Central memory CD8-positive, alpha-beta T cell (primary cell): ENCODE measurements around the gene SRSF12.

ENCODE experiments used
- ATAC-seq: fragments of 150-1000 bp; cut with Tn5 transposase; replicated peaks from 2 replicates; pipeline ENCODE4 v1.10.0; 2022; ENCODE audit warnings: mild to moderate bottlenecking, moderate FRiP score, moderate number of reproducible peaks; ENCODE audit not compliant: poor library complexity, severe bottlenecking; ENCODE audit errors: extremely low read depth
- DNase-seq, 2 donors: peaks; one replicate each; pipeline ENCODE4 v3.0.0; 2021; ENCODE audit warnings: low spot score in 2 of 2
- H3K27ac Mint-ChIP-seq: one replicate; pipeline ENCODE4 v1.8.0; 2022; ENCODE audit warnings: low read depth, mild to moderate bottlenecking, moderate library complexity, mixed read lengths
- H3K27me3 Mint-ChIP-seq: one replicate; pipeline ENCODE4 v1.8.0; 2022; ENCODE audit warnings: mixed read lengths
- H3K36me3 Mint-ChIP-seq: one replicate; pipeline ENCODE4 v1.8.0; 2022; ENCODE audit warnings: mild to moderate bottlenecking, moderate library complexity, mixed read lengths; ENCODE audit not compliant: insufficient read depth
- H3K4me1 Mint-ChIP-seq: one replicate; pipeline ENCODE4 v1.8.0; 2022; ENCODE audit warnings: mixed read lengths
- H3K4me3 Mint-ChIP-seq: one replicate; pipeline ENCODE4 v1.8.0; 2022; ENCODE audit warnings: mild to moderate bottlenecking, moderate library complexity, mixed read lengths
- H3K9me3 Mint-ChIP-seq: one replicate; pipeline ENCODE4 v1.8.0; 2022; ENCODE audit warnings: mixed read lengths

The SRSF12 gene

GRCh38 chr6:89058627-89059026 is 59.2 kb downstream of the SRSF12 start:
- ATAC-seq (no peak), DNase-seq (no peak)
- Mint-ChIP-seq H3K36me3 (peaks cover 1% of the 10 kb centered on the region), H3K9me3 (no peaks in the 10 kb centered on the region), H3K27ac (no peak overlapping the region), H3K4me3 (no peak overlapping the region), H3K27me3 (peaks cover 15% of the 10 kb centered on the region), H3K4me1 (no peaks in the 10 kb centered on the region)

GRCh38 chr6:89057759-89058158 is 60.1 kb downstream of the SRSF12 start:
- H3K36me3 Mint-ChIP-seq = peaks cover 1% of the 10 kb centered on the region
- no peak for ATAC-seq
- no peak overlapping the region for H3K4me3 Mint-ChIP-seq
- H3K4me1 Mint-ChIP-seq = no peaks in the 10 kb centered on the region
- H3K27ac Mint-ChIP-seq = no peak overlapping the region
- no peaks in the 10 kb centered on the region for H3K9me3 Mint-ChIP-seq
- DNase-seq = no peak
- peaks cover 15% of the 10 kb centered on the region for H3K27me3 Mint-ChIP-seq

GRCh38 chr6:89054208-89054607 is 63.7 kb downstream of the SRSF12 start:
- H3K27me3 Mint-ChIP-seq = peaks cover 15% of the 10 kb centered on the region
- no peak overlapping the region for H3K4me3 Mint-ChIP-seq
- no peak for DNase-seq
- H3K36me3 Mint-ChIP-seq = peaks cover 1% of the 10 kb centered on the region
- ATAC-seq = no peak
- no peaks in the 10 kb centered on the region for H3K9me3 Mint-ChIP-seq
- peaks cover 12% of the 10 kb centered on the region for H3K4me1 Mint-ChIP-seq
- H3K27ac Mint-ChIP-seq = no peak overlapping the region

- H3K4me1 Mint-ChIP-seq = peaks cover 12% of the 10 kb centered on the region
- no peak overlapping the region for H3K27ac Mint-ChIP-seq
- DNase-seq (no peak), ATAC-seq (no peak)
- no peaks in the 10 kb centered on the region for H3K36me3 Mint-ChIP-seq
- no peaks in the 10 kb centered on the region for H3K27me3 Mint-ChIP-seq
- no peaks in the 10 kb centered on the region for H3K9me3 Mint-ChIP-seq
- H3K4me3 Mint-ChIP-seq = no peak overlapping the region
Measured at GRCh38 chr6:89051676-89052075, 66.2 kb downstream of the SRSF12 start.

- Mint-ChIP-seq H3K4me1 (peaks cover 12% of the 10 kb centered on the region), H3K27ac (no peak overlapping the region), H3K27me3 (no peaks in the 10 kb centered on the region), H3K9me3 (no peaks in the 10 kb centered on the region), H3K4me3 (no peak overlapping the region), H3K36me3 (no peaks in the 10 kb centered on the region)
- DNase-seq = no peak
- ATAC-seq = peak; percentile 10
Measured at GRCh38 chr6:89050697-89051096, 67.2 kb downstream of the SRSF12 start.

GRCh38 chr6:89050155-89050554 is 67.7 kb downstream of the SRSF12 start:
- DNase-seq = no peak
- Mint-ChIP-seq H3K36me3 (no peaks in the 10 kb centered on the region), H3K27ac (no peak overlapping the region)

GRCh38 chr6:89048985-89049384 is 68.9 kb downstream of the SRSF12 start:
- H3K27me3 Mint-ChIP-seq = no peaks in the 10 kb centered on the region
- H3K9me3 Mint-ChIP-seq = no peaks in the 10 kb centered on the region
- no peak for ATAC-seq
- H3K36me3 Mint-ChIP-seq = no peaks in the 10 kb centered on the region
- H3K27ac Mint-ChIP-seq = no peak overlapping the region
- DNase-seq = no peak
- H3K4me1 Mint-ChIP-seq = peaks cover 12% of the 10 kb centered on the region
- H3K4me3 Mint-ChIP-seq = no peak overlapping the region

More at GRCh38 chr6:89050155-89050554, 67.7 kb downstream of the SRSF12 start:
- no peaks in the 10 kb centered on the region for H3K27me3 Mint-ChIP-seq
- H3K4me1 Mint-ChIP-seq = peaks cover 12% of the 10 kb centered on the region
- H3K9me3 Mint-ChIP-seq = no peaks in the 10 kb centered on the region
- ATAC-seq = no peak
- H3K4me3 Mint-ChIP-seq = no peak overlapping the region

- H3K27ac Mint-ChIP-seq = no peak overlapping the region
- DNase-seq (no peak), ATAC-seq (no peak)
- no peak overlapping the region for H3K4me3 Mint-ChIP-seq
- H3K4me1 Mint-ChIP-seq = peaks cover 12% of the 10 kb centered on the region
- H3K27me3 Mint-ChIP-seq = no peaks in the 10 kb centered on the region
- H3K36me3 Mint-ChIP-seq = no peaks in the 10 kb centered on the region
- H3K9me3 Mint-ChIP-seq = no peaks in the 10 kb centered on the region
Measured at GRCh38 chr6:89048288-89048923, 69.5 kb downstream of the SRSF12 start.

GRCh38 chr6:89047473-89047872 is 70.4 kb downstream of the SRSF12 start:
- Mint-ChIP-seq H3K9me3 (no peaks in the 10 kb centered on the region), H3K4me1 (peaks cover 12% of the 10 kb centered on the region), H3K27ac (no peak overlapping the region), H3K36me3 (no peaks in the 10 kb centered on the region), H3K4me3 (no peak overlapping the region), H3K27me3 (no peaks in the 10 kb centered on the region)
- ATAC-seq (no peak), DNase-seq (no peak)
